Stimulated activated CD4-positive, alpha-beta T cell treated with anti-CD3 and anti-CD28 coated beads, Interleukin-4, amount 100 ng/mL, for 4 hours (primary cell): Measurements from ENCODE around the gene AGK.

Source experiments
- DNase-seq, 2 experiments: peaks; one replicate each; pipeline ENCODE4 v3.0.0-alpha.2; 2020

Gene AGK, protein sequence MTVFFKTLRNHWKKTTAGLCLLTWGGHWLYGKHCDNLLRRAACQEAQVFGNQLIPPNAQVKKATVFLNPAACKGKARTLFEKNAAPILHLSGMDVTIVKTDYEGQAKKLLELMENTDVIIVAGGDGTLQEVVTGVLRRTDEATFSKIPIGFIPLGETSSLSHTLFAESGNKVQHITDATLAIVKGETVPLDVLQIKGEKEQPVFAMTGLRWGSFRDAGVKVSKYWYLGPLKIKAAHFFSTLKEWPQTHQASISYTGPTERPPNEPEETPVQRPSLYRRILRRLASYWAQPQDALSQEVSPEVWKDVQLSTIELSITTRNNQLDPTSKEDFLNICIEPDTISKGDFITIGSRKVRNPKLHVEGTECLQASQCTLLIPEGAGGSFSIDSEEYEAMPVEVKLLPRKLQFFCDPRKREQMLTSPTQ

GRCh38 chr7:141551094-141551781, at the start of gene AGK:
TSS of gene AGK (plus strand) at chr7:141551410. CDS start at chr7:141555467, 4,057 bp downstream.
- peak; percentile 71 to 76 for DNase-seq

- no peak for DNase-seq
Measured at GRCh38 chr7:141501451-141501850, 49.8 kb upstream of the AGK start.

DNA sequence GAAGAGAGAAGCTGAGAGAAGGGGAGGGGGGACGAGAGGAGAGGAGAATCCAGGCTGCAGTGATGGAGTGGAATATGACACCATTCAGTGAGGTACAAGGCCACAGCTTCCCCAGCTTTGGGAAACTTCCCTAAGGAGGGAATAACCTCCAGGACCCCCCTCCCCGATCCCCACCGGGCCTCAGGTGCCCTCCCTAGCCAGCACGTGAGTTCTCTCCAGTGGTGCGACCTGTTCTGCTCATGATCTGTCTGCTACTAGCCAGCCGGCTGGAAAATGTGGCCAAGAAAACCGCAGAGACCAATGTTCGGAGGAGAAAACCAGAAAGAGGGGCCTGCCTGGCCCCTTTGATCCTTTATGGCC, 39.9 kb upstream of the AGK start:
- DNase-seq, result no peak

DNA sequence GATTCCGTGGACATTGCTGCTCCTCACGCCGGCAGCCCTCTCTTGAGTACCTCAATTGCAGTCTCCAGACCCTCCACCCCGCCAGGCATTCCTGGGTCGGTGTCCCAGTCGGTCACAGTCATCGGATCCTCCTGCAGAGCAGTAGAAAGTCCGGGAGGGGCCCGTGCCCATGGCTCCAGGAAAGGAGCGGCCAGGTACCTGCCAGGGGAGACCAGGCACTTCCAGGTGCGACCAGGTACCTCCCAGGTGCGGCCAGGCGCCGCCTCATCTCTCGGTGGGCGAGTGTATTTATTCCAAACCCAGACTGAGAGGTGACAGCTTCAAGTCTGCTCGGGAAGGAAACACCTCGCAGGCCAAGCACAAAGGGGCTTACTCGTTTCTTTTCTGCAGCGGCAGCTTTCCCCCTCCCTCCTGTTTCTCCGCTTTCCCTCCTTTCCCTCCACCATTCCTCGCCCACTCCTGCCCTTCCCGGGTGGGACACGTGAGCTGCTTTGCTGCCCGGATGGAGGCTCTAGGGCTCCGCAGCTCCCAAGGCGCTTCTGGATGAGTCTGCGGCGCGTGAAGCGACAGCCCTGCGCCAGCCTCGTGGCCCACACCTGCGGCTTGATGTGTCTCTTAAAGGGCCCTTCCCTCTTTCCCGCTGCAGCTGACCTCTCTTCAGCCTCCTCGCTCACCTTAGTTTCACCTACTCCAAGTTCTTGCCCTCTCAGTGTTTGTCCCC, 39.4 kb upstream of the AGK start:
- DNase-seq, result no peak

DNA sequence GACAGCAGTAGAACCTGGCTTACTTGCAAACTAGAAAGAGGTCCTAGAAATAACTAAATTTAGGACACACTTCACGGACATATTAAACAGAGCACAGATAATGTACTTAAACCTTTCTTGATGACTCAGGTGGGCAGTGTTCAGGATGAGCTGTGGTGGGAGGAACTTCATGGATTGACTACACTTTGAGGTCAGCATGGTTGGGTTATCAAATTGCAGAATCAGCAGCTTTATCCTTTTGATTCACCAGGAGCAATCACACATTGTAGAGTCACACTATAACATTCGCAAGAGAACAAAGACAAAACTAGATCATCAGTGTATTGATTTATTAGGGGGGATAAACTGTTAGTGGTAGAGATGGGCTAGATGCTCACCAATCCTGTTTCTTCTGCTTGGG, 38.6 kb upstream of the AGK start:
- no peak for DNase-seq

- no peak for DNase-seq
Measured at GRCh38 chr7:141513720-141514119, 37.5 kb upstream of the AGK start.

- no peak for DNase-seq
Measured at GRCh38 chr7:141515941-141516340, 35.3 kb upstream of the AGK start.

GRCh38 chr7:141519623-141520022, 31.6 kb upstream of the AGK start:
- DNase-seq, result no peak

DNA sequence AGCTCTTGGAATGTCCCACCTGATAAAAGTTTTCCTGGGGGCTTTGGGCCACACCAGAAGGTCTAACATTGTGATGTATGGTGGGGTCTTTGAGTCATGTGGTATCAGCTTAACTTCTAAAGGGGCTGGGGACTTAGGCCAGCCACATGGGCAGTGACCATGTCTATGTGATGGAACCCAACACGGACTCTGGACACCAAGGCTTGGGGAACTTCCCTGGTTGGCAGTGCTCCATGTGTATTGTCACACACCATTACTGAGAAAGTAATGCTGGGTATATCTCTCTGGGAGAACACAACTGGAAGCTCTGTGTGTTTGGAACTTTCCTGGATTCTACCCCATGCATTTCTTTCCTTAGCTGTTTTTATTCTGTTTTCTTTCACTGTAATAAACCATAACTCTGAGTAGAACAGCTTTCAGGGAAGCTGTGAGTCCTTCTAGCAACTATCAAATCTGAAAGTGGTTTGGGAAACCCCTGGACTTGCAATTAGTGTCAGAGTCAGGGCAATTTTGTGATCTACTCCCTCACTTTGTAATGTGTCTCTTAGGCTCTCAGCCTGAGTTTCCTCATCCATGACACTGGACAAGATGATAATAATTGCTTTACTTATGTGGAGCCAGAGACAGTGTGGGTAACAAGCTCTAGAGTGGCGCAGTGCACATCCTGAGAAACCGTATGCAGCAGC, 28.4 kb upstream of the AGK start:
- no peak for DNase-seq

DNA sequence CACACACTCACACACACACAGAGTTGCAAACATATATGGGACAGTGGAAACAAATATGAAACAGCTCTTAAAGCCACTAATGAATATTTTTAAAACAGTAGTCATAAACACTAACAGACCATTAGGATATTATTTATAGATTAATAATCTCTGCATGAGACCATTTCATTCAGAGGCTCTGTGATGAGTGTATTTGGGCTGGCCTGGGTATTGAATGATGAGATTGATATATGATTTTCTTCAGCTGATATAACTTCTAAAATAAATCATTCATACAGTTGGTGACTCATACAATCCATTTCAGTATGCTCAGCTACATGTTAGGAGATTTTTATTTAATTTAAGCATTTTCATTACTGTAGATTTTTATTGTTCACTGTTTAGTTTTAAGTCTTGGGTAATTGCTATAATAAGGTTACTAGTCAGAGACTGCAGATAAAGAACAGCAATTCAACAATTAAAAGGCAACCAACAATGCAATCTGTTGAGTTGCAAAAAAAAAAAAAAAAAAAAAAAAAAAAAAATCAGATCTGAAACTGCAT, 25.2 kb upstream of the AGK start:
- no peak for DNase-seq

- DNase-seq, result no peak
Measured at GRCh38 chr7:141527076-141527475, 24.1 kb upstream of the AGK start.

- no peak for DNase-seq
Measured at GRCh38 chr7:141528399-141528798, 22.8 kb upstream of the AGK start.

- peak; percentile 39 to 60 for DNase-seq
Measured at GRCh38 chr7:141533149-141533949, 17.9 kb upstream of the AGK start.

DNA sequence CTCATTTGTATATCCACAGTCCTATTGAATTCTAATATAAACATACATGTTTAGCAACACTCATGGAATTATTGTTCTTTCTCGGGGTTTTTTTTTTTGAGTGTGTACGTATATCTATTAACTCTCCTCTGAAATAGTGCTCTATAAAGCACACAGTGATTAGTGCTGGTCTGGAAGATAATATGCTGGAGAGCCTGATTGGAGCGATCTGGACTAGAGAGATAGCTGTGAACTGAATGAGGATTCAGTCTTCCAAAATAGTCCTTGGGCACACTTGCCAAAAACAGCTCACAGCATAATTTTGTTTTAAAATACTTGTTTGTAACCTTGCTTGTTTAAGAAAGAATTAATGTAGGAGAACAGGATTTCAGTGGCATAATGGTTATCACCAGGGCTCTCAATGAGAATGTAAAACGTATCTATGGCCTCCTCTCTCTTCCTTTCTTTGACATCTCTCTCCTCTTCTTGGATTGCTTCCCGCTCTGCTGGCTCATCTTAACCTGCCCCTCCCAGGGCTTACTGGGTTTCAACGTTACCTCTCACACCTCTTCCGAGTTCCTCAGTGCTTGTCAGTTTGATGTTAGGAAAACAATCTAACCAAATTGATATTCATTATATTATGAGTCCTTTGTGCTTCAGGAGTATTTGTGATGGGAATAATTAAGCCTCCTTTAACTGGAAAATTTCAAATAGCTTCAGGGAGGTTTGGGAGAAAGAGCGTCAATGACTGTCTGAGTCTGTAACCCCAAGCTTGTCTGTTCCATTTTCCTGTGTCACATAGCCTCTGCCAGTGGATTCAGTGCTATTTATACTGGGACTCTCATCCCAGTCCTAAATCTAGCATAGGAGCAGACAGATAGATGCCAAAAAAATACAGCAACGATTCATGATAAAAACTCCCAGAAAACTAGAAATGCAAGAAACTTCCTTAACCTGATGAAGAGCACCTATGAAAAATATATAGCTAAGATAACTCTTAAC, 16.2 kb upstream of the AGK start:
- no peak for DNase-seq

GRCh38 chr7:141537906-141538305, 13.3 kb upstream of the AGK start:
- DNase-seq, result no peak

GRCh38 chr7:141541375-141541774, 9.8 kb upstream of the AGK start:
- no peak for DNase-seq

- no peak for DNase-seq
Measured at GRCh38 chr7:141544831-141545230, 6.4 kb upstream of the AGK start.

GRCh38 chr7:141549582-141549981, 1.6 kb upstream of the AGK start:
- no peak for DNase-seq

DNA sequence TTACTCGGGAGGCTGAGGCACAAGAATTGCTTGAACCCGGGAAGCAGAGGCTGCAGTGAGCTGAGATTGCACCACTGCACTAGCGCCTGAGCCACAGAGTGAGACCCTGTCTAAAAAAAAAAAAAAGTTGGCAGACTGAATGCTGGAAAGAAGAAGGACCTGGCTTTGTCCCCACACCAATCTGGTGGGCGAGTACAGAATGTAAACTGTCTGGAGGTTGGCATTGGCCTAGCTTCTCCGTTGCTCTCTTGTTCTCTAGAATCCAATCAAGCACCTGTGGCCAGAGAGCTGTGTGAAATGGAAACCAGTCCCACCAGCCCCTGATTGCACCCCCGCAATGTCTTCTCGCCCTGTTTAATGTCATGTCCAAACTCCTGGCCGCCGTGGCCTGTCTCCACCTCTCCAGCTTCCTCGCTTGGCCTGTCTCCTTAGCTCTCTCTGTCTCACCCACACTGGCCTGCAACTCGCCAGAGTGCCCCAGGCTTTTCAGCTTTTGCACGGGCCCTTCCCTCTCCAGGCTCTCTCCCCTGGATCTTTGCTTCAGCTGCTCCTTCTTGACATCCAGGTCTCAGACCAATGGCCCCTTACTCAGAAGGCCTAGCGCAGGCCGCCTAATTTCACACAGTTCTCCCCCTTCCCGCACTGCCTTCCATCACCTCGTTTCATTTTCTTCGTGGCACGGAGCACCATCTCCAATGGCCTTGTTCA, 670 bp upstream of the AGK start:
- DNase-seq, result no peak

DNA sequence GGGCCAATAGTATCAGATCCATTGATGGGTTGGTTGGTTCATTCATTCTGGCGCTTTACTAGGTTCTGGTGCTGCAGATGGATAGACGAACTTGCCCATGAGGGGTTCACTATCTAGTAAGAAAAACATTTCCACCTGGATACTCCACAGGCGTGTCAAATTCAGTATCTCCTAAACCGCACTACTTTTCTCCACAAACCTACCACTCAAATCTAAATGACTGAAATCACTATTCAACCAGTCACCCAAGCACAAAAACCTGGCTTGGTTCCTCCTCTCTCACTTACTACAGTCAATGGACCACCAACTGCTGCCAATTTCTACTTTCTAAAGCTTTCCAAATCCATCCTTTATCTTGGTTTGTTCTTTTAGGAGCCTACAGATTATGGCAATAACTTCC, 572 bp downstream of the AGK start:
- DNase-seq, result no peak
